GM23338 (cell line): Measurements from ENCODE around the gene RINL. TPM values are rescaled to one million over a fixed set of nuclear protein-coding genes. Genes with fewer than 3 reads are reported as not detected.

Source experiments
- ATAC-seq: fragments of 200-7000 bp; cut with Tn5 transposase; 3 replicates; pipeline ENCODE4 v1.9.1; 2020
- DNase-seq: peaks from one replicate; pipeline ENCODE4 v3.0.0-alpha.2; 2015; ENCODE audit warnings: low spot score
- H2AFZ ChIP-seq: fragments of 200-600 bp; sonication (generic); 2 replicates; pipeline ENCODE4 v1.8.0; 2016; ENCODE audit warnings: antibody characterized with exemption, mild to moderate bottlenecking, moderate library complexity
- H3F3A ChIP-seq: fragments of 200-600 bp; sonication (generic); replicated peaks from 2 replicates; pipeline ENCODE4 v1.8.0; 2017; ENCODE audit warnings: antibody characterized with exemption, mixed run types, low read depth
- H3K27ac ChIP-seq: fragments of 200-600 bp; sonication (generic); 2 replicates; pipeline ENCODE4 v1.6.1; 2016; ENCODE audit warnings: low read depth
- H3K27me3 ChIP-seq: fragments of 200-600 bp; sonication (generic); 2 replicates; pipeline ENCODE4 v1.8.0; 2016; ENCODE audit warnings: mild to moderate bottlenecking, mixed run types, moderate library complexity; ENCODE audit not compliant: insufficient read depth
- H3K36me3 ChIP-seq: fragments of 200-600 bp; sonication (generic); 2 replicates; pipeline ENCODE4 v1.8.0; 2016; ENCODE audit warnings: mild to moderate bottlenecking; ENCODE audit not compliant: insufficient read depth
- H3K4me1 ChIP-seq: fragments of 200-600 bp; sonication (generic); 2 replicates; pipeline ENCODE4 v1.8.0; 2016; ENCODE audit warnings: mild to moderate bottlenecking, moderate library complexity; ENCODE audit not compliant: insufficient read depth
- H3K4me2 ChIP-seq: fragments of 200-600 bp; sonication (generic); 2 replicates; pipeline ENCODE4 v1.7.1; 2017; ENCODE audit warnings: mixed run types
- H3K4me3 ChIP-seq: fragments of 200-600 bp; sonication (generic); 2 replicates; pipeline ENCODE4 v1.6.1; 2016; ENCODE audit warnings: mixed run types
- H3K79me2 ChIP-seq: fragments of 200-600 bp; sonication (generic); replicated peaks from 2 replicates; pipeline ENCODE4 v1.8.0; 2017; ENCODE audit warnings: mild to moderate bottlenecking; ENCODE audit not compliant: insufficient read depth
- H3K9me2 ChIP-seq: fragments of 200-600 bp; sonication (generic); 2 replicates; pipeline ENCODE4 v1.8.0; 2017; ENCODE audit not compliant: insufficient read depth
- H4K20me1 ChIP-seq: fragments of 200-600 bp; sonication (generic); replicated peaks from 2 replicates; pipeline ENCODE4 v1.8.0; 2017; ENCODE audit warnings: mild to moderate bottlenecking; ENCODE audit not compliant: insufficient read depth
- H3K27ac Mint-ChIP-seq: 2 replicates; pipeline ENCODE4 v1.8.0; 2020; ENCODE audit warnings: inconsistent platforms, mild to moderate bottlenecking, moderate library complexity, mixed read lengths
- H3K27me3 Mint-ChIP-seq: 3 replicates; pipeline ENCODE4 v1.8.0; 2022; ENCODE audit warnings: low read depth, mild to moderate bottlenecking, moderate library complexity, mixed read lengths, inconsistent platforms; ENCODE audit not compliant: insufficient read depth, poor library complexity
- H3K36me3 Mint-ChIP-seq: 3 replicates; pipeline ENCODE4 v1.8.0; 2021; ENCODE audit warnings: low read depth, mild to moderate bottlenecking, inconsistent platforms, moderate library complexity, mixed read lengths
- H3K4me1 Mint-ChIP-seq: 3 replicates; pipeline ENCODE4 v1.8.0; 2020; ENCODE audit warnings: mild to moderate bottlenecking, inconsistent platforms, mixed read lengths
- H3K4me3 Mint-ChIP-seq: 3 replicates; pipeline ENCODE4 v1.8.0; 2021; ENCODE audit warnings: moderate library complexity, mild to moderate bottlenecking, inconsistent platforms, mixed read lengths
- H3K9me3 Mint-ChIP-seq: 3 replicates; pipeline ENCODE4 v1.8.0; 2020; ENCODE audit warnings: moderate library complexity, mild to moderate bottlenecking, inconsistent platforms, mixed read lengths
- CREB1 ChIP-seq: fragments of 250-450 bp; sonication (Bioruptor Pico); IDR thresholded peaks from 2 replicates; pipeline ENCODE4 v1.5.0; 2020; ENCODE audit warnings: low read depth, mild to moderate bottlenecking, moderate library complexity
- CTCF ChIP-seq, 2 experiments: fragments of 200-600 bp in 1 of 2; sonication (generic) in 1 of 2; conservative IDR thresholded peaks; 2 replicates each; pipeline versions ENCODE4 v1.5.1 to v1.6.1; 2016 to 2017; ENCODE audit warnings: antibody characterized with exemption in 2 of 2, low read depth in 2 of 2, mild to moderate bottlenecking in 2 of 2, moderate library complexity in 1 of 2
- EZH2 ChIP-seq: fragments of 200-600 bp; sonication (generic); IDR thresholded peaks from one replicate; pipeline ENCODE4 v1.8.0; 2017; ENCODE audit warnings: antibody characterized with exemption, mild to moderate bottlenecking, low read depth; ENCODE audit not compliant: unreplicated experiment
- NANOG ChIP-seq: IDR thresholded peaks from 2 replicates; pipeline ENCODE4 v1.6.1; 2016; ENCODE audit warnings: antibody characterized with exemption, borderline replicate concordance
- POLR2AphosphoS5 ChIP-seq: IDR thresholded peaks from 2 replicates; pipeline ENCODE4 v1.6.1; 2016; ENCODE audit warnings: antibody characterized with exemption, low read depth
- STAT1 ChIP-seq: IDR thresholded peaks from one replicate; pipeline ENCODE4 v1.6.1; 2016; ENCODE audit warnings: antibody characterized with exemption; ENCODE audit not compliant: unreplicated experiment
- ZNF331 ChIP-seq: fragments of 250-450 bp; sonication (Bioruptor Pico); IDR thresholded peaks from 2 replicates; pipeline ENCODE4 v1.5.0; 2020; ENCODE audit warnings: low read depth, mild to moderate bottlenecking, moderate library complexity
- ZNF462 ChIP-seq: fragments of 250-450 bp; sonication (Bioruptor Pico); IDR thresholded peaks from 2 replicates; pipeline ENCODE4 v1.5.0; 2020; ENCODE audit warnings: mild to moderate bottlenecking, moderate library complexity
- polyA plus RNA-seq: library from polyadenylated mRNA; unstranded; fragments of >200 nt; fragmentation: Nextera tagmentation; extraction: Ambion mirVana; gene quantifications from 2 replicates; pipeline ENCODE4 v1.2.1, GENCODE V29; 2016
- total RNA-seq: library from RNA; depleted of rRNA; stranded (reverse); fragments of >200 nt; shearing (Covaris generic); gene quantifications from 2 replicates; pipeline ENCODE4 v1.2.3, GENCODE V29; 2014
- TF ChIP-seq, protein P1 (sequence below): IDR thresholded peaks from 2 replicates; pipeline ENCODE4 v1.6.1; 2016; ENCODE audit warnings: antibody characterized with exemption
- TF ChIP-seq, protein P2 (sequence below): IDR thresholded peaks from one replicate; pipeline ENCODE4 v1.6.1; 2018; ENCODE audit warnings: antibody characterized with exemption; ENCODE audit not compliant: unreplicated experiment

RINL gene
- total and polyA plus RNA-seq, 2 experiments from 2014 or later, result 11.2 to 21.4 TPM

GRCh38 chr19:38868551-38868950 is 9.5 kb downstream of the RINL start:
- TF ChIP-seq NANOG, result no peak
- TF ChIP-seq CTCF (conservative IDR thresholded peaks at IDR 0.05; ENCODE audit: low read depth in 2 of 2), result no peak
- TF ChIP-seq POLR2AphosphoS5, result no peak
- TF ChIP-seq STAT1, result no peak
- TF ChIP-seq, protein P1, sequence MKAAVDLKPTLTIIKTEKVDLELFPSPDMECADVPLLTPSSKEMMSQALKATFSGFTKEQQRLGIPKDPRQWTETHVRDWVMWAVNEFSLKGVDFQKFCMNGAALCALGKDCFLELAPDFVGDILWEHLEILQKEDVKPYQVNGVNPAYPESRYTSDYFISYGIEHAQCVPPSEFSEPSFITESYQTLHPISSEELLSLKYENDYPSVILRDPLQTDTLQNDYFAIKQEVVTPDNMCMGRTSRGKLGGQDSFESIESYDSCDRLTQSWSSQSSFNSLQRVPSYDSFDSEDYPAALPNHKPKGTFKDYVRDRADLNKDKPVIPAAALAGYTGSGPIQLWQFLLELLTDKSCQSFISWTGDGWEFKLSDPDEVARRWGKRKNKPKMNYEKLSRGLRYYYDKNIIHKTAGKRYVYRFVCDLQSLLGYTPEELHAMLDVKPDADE, result no peak
- no peak for TF ChIP-seq ZNF462 (CRISPR knock-in tag)
- TF ChIP-seq CREB1 (CRISPR knock-in tag), result no peak
- TF ChIP-seq ZNF331, result no peak
- no peak for TF ChIP-seq EZH2
- TF ChIP-seq, protein P2, sequence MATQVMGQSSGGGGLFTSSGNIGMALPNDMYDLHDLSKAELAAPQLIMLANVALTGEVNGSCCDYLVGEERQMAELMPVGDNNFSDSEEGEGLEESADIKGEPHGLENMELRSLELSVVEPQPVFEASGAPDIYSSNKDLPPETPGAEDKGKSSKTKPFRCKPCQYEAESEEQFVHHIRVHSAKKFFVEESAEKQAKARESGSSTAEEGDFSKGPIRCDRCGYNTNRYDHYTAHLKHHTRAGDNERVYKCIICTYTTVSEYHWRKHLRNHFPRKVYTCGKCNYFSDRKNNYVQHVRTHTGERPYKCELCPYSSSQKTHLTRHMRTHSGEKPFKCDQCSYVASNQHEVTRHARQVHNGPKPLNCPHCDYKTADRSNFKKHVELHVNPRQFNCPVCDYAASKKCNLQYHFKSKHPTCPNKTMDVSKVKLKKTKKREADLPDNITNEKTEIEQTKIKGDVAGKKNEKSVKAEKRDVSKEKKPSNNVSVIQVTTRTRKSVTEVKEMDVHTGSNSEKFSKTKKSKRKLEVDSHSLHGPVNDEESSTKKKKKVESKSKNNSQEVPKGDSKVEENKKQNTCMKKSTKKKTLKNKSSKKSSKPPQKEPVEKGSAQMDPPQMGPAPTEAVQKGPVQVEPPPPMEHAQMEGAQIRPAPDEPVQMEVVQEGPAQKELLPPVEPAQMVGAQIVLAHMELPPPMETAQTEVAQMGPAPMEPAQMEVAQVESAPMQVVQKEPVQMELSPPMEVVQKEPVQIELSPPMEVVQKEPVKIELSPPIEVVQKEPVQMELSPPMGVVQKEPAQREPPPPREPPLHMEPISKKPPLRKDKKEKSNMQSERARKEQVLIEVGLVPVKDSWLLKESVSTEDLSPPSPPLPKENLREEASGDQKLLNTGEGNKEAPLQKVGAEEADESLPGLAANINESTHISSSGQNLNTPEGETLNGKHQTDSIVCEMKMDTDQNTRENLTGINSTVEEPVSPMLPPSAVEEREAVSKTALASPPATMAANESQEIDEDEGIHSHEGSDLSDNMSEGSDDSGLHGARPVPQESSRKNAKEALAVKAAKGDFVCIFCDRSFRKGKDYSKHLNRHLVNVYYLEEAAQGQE, result no peak
- DNase-seq (no peak), ATAC-seq (no peak)
- no peaks in the 10 kb centered on the region for H3K36me3 ChIP-seq
- H3K4me3 Mint-ChIP-seq, result no peak overlapping the region; the same call in 1 of the 3 replicates
- no peaks in the 10 kb centered on the region; the same call in 1 of the 3 replicates for H3K9me3 Mint-ChIP-seq
- no peaks in the 10 kb centered on the region for H3K4me1 ChIP-seq
- no peaks in the 10 kb centered on the region for H3K9me2 ChIP-seq
- peaks cover 8% of the 10 kb centered on the region; the same call in 2 of the 3 replicates for H3K4me1 Mint-ChIP-seq
- no peaks in the 10 kb centered on the region for H3K79me2 ChIP-seq
- peaks cover 10% of the 10 kb centered on the region; the same call in 1 of the 2 replicates for H3F3A ChIP-seq
- H3K27me3 Mint-ChIP-seq, result peaks cover 11% of the 10 kb centered on the region
- no peak overlapping the region for H3K27ac ChIP-seq
- H3K36me3 Mint-ChIP-seq, result no peaks in the 10 kb centered on the region
- peak overlapping the region; percentile 81 for H3K4me3 ChIP-seq
- H3K27me3 ChIP-seq, result peaks cover 19% of the 10 kb centered on the region
- H4K20me1 ChIP-seq, result no peaks in the 10 kb centered on the region
- H3K27ac Mint-ChIP-seq, result no peak overlapping the region
- no peak overlapping the region; the same call in 1 of the 2 replicates for H2AFZ ChIP-seq
- peak overlapping the region; percentile 91; the same call in 1 of the 2 replicates for H3K4me2 ChIP-seq
